ENCODE data around the gene TMEFF2.
"Not testable (repeated sequence)": the region's sequence is repeated elsewhere in the genome, so short reads cannot be mapped to it uniquely, and the experiment has no call there.

The TMEFF2 gene

GRCh38 chr2:192166946-192167345, 27.8 kb downstream of the TMEFF2 start:
- DNase-seq = no peak

GRCh38 chr2:192165842-192166241, 28.9 kb downstream of the TMEFF2 start:
- DNase-seq = no peak

DNA sequence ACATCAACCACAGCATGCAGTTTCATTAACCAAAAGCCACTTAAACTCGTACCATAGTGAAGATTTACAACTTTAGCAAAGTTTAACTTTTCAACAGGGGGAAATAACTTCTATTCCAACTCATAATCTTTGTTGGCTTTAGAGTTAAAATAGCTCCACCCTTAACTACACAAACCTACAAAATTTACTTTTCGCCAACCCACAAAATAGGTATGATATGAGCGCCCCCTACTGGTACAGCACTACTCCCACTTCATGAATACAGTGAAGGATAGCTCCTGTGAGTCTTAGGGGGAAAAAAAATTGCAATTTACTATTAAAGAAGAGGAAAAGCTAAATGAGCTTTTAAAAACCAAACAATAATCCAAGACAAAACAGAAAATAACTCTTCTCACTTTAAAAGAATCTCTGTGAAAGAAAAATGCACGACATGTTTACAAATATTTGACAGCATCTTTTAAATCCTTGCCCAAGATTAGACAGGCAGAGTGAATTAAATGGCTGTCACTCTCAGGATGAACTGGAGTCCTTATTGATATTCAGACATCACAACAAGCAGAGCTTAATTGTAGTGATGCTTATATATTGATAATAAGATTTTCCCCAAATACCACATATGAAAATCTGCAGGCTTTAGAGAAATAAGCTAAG, 32.2 kb downstream of the TMEFF2 start:
- DNase-seq = peak; percentile 2

DNA sequence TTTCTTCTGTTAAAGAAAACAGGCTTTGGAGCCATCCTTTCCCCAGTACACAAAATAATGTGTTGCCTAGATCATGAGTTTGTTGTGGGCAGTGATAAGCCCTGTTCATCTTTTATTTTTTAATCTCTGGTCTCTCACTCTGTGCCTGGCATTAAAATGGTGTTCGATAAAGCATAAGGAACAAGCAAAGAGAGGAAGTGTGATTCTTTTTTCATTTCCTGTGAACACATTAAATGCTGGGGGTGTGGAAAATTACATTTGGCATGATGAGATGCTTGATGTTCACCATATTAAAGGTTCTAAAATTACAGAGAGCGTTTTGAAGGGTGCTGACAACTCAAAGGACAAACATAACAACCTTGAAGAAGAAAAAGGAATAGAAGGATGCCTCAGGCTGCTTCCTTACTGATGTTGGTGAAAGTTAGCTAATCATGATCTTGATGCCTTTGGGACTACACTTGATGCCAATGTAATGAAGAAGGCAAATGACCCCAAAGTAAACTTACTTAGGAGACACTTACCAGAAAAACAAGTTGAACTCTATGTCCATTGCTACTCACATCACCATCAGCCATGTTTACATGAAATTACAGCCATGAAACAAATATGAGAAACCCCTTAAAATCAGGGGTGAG, 33.0 kb downstream of the TMEFF2 start:
- DNase-seq = no peak

DNA sequence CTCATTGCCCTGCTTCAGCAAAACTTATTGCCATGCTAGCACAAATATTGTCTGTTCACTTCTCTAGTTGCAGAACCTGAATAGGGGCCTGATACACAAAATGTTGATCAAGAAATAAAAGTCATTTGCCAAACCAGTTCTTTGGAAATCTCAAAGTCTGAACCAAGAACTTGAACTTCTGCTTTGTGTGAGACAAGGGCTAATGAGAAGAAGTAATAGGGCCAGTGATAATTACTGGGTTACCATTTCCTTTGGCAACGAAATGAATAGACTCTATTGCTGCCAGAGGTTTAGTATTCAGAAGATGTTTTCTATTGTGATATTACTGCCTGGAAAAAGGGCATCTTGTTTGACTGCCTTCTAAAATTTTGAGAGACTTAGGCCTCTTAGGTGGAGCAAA, 35.0 kb downstream of the TMEFF2 start:
- DNase-seq = no peak

DNA sequence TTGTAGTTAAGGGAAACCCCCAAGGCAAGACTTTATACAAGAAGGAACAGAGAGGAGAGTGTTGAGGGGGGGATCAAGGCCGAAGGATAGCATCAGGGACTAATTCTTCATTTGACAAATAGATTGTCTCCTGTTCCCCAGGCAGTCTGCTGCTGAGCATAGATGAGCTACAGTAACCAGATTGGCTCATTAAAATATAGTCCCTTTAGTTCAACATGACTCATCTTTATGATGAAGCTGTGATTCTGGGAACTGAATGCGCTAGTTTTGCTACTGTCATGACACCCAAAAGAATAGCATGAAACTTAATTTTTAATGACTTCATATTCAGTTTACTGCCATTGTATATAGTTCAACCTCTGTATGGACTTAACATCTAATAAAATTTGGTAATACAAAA, 35.5 kb downstream of the TMEFF2 start:
- no peak for DNase-seq

DNA sequence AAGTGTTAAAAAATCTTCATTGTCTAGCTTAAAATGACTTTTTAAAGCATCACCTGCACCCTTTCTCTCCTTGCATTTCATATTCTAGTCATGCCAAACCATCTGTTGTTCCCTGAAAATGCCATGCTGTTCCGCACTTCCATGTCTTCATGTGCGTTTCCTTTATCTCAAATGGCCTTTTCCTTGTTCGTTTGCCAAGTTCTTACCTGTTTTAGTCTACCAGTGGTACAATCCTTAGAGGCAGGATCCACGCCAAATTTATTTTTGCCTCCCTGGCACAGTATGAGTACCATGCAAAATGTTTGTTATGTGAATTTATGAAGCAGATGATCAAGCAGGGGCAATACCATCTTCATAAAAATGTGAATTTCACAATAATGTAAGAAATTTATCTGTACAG, 37.0 kb downstream of the TMEFF2 start:
- no peak for DNase-seq

DNA sequence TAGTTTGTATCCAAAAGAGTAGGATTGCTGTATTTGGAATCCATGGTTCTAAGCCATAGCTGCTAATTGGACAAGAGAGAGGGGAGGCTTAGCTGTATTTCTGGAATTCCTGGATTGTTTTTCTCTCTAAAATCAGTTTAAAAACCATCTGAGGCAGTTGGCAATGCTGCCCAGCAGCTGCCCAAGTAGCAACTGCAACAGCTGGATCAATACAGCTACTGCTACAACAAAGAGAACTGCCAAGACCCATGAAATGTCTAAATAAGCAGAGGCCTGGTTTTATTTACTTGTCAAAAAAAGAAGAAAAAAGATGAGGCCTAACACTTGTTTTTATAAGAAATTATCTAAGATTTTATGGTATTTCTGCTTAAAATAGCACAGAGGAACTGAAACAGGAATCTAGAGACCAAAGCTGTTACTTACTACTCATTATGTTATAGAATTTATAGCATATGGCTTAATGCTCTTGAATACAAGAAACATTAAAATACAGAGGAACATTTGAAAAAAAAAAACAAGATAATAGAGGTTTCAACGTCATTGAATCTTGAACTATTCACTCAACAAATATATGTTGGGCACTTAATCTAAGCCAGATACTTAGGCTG, 39.1 kb downstream of the TMEFF2 start:
- DNase-seq = no peak

DNA sequence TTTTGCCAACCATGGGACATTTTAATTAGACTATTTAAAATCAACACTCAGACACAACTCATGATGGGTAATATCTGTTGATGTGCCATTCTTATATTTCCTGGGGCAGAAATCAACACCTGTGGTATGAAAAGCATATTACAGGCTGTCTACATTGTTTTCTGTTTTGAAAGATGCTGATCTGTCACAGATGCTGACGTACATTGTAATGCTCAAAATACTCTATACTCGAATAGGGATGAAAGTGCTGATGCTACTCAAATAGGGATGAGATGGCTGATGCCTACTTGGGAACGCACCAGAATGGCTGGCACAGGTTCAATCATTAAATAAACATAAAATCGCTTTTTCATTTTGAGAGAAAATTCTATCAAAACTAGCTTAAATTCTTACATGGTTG, 41.2 kb downstream of the TMEFF2 start:
- no peak for DNase-seq

DNA sequence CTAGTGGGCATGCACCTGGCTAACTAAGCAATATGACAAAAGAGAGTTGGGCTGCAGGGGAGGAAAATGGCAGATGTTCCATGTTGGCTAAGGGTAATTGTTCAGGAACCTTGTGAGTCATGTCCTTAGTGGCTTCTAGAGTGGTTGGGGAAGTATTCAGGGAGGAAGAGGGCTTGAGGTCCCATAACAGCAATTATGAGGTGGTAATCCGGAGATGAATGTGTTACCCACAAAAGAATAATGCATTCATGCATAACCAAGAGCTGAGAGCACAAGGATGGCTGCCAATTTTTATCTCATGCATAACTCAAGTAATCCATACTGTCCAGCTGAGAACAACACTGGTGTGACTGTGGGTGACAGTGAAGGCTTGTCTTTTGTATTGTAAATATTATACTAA, 42.9 kb downstream of the TMEFF2 start:
- peak; percentile 24 for DNase-seq

GRCh38 chr2:192150166-192150565, 44.6 kb downstream of the TMEFF2 start:
- no peak for DNase-seq

- no peak for DNase-seq
Observed at GRCh38 chr2:192148620-192149321, 46.0 kb downstream of the TMEFF2 start.

- DNase-seq = peak; percentile 54
Observed at GRCh38 chr2:192148241-192148619, 46.5 kb downstream of the TMEFF2 start.

DNA sequence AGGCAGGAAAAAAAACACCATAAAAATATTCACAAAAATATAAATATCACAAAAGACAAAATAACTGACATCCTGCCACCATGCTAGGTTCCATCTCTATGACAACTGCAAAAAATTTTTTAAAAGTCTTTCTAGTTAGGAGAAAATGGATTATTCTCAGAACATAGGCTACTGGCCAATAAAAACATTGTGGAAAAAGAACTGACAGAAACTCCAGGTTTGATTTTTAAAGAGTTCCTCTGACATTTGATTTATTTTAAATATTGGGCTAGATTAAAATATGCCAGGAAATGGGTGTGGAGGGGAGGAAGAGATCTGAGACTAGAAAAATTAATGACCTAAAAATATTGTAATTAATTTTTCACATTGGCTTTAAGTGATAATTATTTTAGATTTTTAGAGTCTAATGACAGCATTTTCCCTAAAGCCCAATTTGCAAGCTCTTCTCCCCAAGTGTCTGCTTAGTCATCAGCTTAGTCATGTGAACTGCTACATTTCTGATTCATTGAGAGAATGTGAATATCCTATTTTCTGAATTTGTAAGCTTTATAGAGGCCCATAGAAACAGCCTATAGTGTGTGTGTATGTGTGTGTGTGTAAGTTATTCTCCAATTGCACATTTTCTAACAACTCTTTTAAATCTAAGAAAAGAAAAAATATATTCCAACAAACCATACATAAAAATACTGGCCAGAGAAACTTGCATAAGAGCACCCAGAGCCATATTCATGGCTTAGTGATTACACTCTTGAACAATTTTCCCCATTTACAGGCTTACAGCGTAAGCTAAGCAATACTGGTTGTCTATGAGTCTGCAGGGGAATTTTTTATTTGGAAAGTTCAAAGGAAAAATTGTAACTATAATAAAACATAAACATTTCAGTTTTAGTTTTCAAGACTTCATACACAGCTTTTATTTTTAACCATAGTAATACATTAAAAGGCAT, 48.4 kb downstream of the TMEFF2 start:
- DNase-seq = no peak

GRCh38 chr2:192145496-192145895, 49.2 kb downstream of the TMEFF2 start:
- DNase-seq = no peak

- DNase-seq = no peak
Observed at GRCh38 chr2:192140236-192140839, 54.4 kb downstream of the TMEFF2 start.

- no peak for DNase-seq
Observed at GRCh38 chr2:192139813-192140212, 54.9 kb downstream of the TMEFF2 start.

GRCh38 chr2:192137451-192137850, 57.3 kb downstream of the TMEFF2 start:
- no peak for DNase-seq

DNA sequence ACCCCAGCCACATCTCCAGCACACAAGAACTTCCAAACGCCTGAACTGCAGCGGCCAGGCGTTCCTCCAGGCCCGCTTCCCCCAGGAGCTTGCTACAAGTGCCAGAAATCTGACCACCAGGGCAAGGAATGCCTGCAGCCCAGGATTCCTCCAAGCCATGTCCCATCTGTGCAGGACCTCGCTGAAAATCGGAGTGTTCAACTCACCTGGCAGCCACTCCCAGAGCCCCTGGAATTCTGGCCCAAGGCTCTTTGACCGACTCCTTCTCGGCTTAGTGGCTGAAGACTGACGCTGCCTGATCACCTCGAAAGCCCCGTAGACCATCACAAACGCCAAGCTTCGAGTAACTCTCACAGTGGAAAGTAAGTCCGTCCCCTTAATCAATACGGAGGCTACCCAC, 62.1 kb downstream of the TMEFF2 start:
- DNase-seq = not testable (repeated sequence)

GRCh38 chr2:192130312-192130711, 64.4 kb downstream of the TMEFF2 start:
- not testable (repeated sequence) for DNase-seq

DNA sequence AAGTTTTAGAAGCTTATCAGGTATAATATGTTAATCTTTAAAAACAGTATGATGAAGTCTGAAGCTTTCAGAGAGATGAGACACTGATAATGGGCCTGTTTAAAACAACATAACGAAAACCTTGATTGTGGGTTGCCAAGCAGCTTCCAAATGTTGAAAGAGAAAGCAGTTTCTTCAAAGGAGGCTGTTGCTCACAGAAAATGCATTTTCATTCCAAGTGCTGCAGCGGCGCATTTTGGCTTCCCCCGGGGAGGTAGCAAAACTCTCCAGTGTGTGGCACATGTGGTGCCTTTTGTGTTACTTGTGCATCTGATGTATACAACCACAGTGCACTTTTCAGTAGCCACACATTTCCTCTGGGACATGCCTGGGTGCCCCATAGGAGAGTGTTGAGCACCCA, 66.1 kb downstream of the TMEFF2 start:
- DNase-seq = no peak

- DNase-seq = no peak
Observed at GRCh38 chr2:192127434-192127833, 67.3 kb downstream of the TMEFF2 start.

Data from DMS79 (cell line).